PFSK-1 (cell line): ENCODE data around the gene SYCP2.

Experiments used
- POLR2AphosphoS5 ChIP-seq: IDR thresholded peaks from 2 replicates; pipeline ENCODE4 v1.6.1; 2012; ENCODE audit warnings: low read depth, mild to moderate bottlenecking, control low read depth, low read length, moderate library complexity
- REST ChIP-seq, 2 experiments: IDR thresholded peaks; 2 replicates each; pipeline versions ENCODE4 v1.6.1 to v1.8.0; 2011 to 2012; ENCODE audit warnings: low read depth in 2 of 2, low read length in 2 of 2, control low read depth in 1 of 2, inconsistent platforms in 1 of 2, mild to moderate bottlenecking in 1 of 2, moderate library complexity in 1 of 2; ENCODE audit not compliant: insufficient read depth in 1 of 2
- SIN3A ChIP-seq: IDR thresholded peaks from 2 replicates; pipeline ENCODE4 v1.6.1; 2012; ENCODE audit warnings: mild to moderate bottlenecking, low read length, moderate library complexity, borderline replicate concordance; ENCODE audit not compliant: insufficient read depth
- TAF1 ChIP-seq: IDR thresholded peaks from 2 replicates; pipeline ENCODE4 v1.6.1; 2012; ENCODE audit warnings: low read length, control low read depth, borderline replicate concordance; ENCODE audit not compliant: insufficient read depth

GRCh38 chr20:59835448-59836395, 97.7 kb downstream of the SYCP2 start:
- no peak for TF ChIP-seq REST (IDR thresholded peaks at IDR 0.05; ENCODE audit: insufficient read depth in 1 of 2, low read depth in 2 of 2, low read length in 2 of 2)
- no peak for TF ChIP-seq TAF1
- no peak for TF ChIP-seq SIN3A
- no peak for TF ChIP-seq POLR2AphosphoS5
